ENCODE results near the gene SPIN2A. TPM values are rescaled to one million over a fixed set of nuclear protein-coding genes. Genes with fewer than 3 reads are reported as not detected.
"Not testable (repeated sequence)": the region's sequence is repeated elsewhere in the genome, so short reads cannot be mapped to it uniquely, and the experiment has no call there.

Gene SPIN2A
- total and polyA plus RNA-seq, 10 donors: 0.39 to 1.7 (median 0.64) TPM; not detected in 1

- no peaks in the 10 kb centered on the region for H3K27me3 ChIP-seq (replicated peaks in 1 of 7)
- H3K4me1 ChIP-seq: peaks cover 0 to 10% (median 4%) of the 10 kb centered on the region in 6 donors
- H3K27ac ChIP-seq: no peak overlapping the region
- H3K4me3 ChIP-seq: no peak overlapping the region
- peaks cover 0 to 5% (median 0%) of the 10 kb centered on the region in 6 donors for H3K36me3 ChIP-seq
- intact Hi-C loops (cut with DNase I; ENCODE audit: low total_unique reads): loop anchor here (10.0 kb wide), 1 partner anchor 795 kb away; the partner anchor contains the start of gene ZXDA
- no peaks in the 10 kb centered on the region for H3K9me3 ChIP-seq
- WGBS, 5 donors: 84 to 100% (median 88%) methylated on average over 1 of the region's 1 CpG
- DNase-seq: no peak
- no peak for TF ChIP-seq POLR2A (IDR thresholded peaks at IDR 0.05)
- no peak for TF ChIP-seq POLR2AphosphoS5 (IDR thresholded peaks at IDR 0.05)
- TF ChIP-seq, protein P1, sequence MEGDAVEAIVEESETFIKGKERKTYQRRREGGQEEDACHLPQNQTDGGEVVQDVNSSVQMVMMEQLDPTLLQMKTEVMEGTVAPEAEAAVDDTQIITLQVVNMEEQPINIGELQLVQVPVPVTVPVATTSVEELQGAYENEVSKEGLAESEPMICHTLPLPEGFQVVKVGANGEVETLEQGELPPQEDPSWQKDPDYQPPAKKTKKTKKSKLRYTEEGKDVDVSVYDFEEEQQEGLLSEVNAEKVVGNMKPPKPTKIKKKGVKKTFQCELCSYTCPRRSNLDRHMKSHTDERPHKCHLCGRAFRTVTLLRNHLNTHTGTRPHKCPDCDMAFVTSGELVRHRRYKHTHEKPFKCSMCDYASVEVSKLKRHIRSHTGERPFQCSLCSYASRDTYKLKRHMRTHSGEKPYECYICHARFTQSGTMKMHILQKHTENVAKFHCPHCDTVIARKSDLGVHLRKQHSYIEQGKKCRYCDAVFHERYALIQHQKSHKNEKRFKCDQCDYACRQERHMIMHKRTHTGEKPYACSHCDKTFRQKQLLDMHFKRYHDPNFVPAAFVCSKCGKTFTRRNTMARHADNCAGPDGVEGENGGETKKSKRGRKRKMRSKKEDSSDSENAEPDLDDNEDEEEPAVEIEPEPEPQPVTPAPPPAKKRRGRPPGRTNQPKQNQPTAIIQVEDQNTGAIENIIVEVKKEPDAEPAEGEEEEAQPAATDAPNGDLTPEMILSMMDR (IDR thresholded peaks at IDR 0.05 in 8 of 11, conservative IDR thresholded peaks at IDR 0.05 in 3 of 11): no peak
Observed at GRCh38 chrX:57119416-57119815, 17.8 kb downstream of the SPIN2A start.

DNA sequence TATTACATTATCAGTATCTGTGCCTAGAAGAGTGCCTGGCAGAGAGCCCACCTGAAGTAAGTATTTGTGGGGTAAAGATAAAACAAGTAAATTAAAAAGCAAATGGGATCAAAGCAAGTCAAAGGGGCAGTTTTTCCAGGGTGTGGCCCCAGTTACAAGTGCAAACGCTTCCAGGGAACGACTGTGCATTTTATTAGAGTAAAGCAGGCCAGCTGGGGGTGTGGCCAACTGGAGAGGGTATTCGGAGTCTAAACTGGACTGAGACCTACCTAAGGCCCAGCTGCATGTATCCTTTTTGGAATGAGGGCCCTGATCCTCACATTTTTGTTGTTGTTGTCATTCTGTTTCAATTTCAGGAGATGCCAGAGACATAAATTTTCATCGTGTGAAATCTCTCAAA is 19.6 kb downstream of the SPIN2A start:
- intact Hi-C loops (cut with DNase I; ENCODE audit: low total_unique reads): loop anchor here (10.0 kb wide), 1 partner anchor 797 kb away; the partner anchor contains the start of gene ZXDA
- not testable (repeated sequence) for H3K27ac ChIP-seq; H3K27me3 ChIP-seq (replicated peaks in 1 of 7); H3K36me3 ChIP-seq; H3K4me1 ChIP-seq; H3K4me3 ChIP-seq; DNase-seq; H3K9me3 ChIP-seq
- 37 to 85% (median 52%) methylated on average over 4 of the region's 4 CpGs for WGBS, 5 donors

- Histone ChIP-seq H3K27me3 (replicated peaks in 1 of 7) (no peaks in the 10 kb centered on the region), H3K4me1 (no peaks in the 10 kb centered on the region), H3K4me3 (no peak overlapping the region), H3K27ac (no peak overlapping the region), H3K36me3 (peaks cover 0 to 24% (median 0%) of the 10 kb centered on the region in 6 donors), H3K9me3 (peaks cover 0 to 21% (median 14%) of the 10 kb centered on the region in 8 donors)
- WGBS, 5 donors: 46 to 94% (median 64%) methylated on average over 2 of the region's 2 CpGs
- intact Hi-C loops (cut with DNase I; ENCODE audit: low total_unique reads): no loop called here
- TF ChIP-seq, protein P1 (IDR thresholded peaks at IDR 0.05 in 8 of 11, conservative IDR thresholded peaks at IDR 0.05 in 3 of 11): no peak
- TF ChIP-seq POLR2A (IDR thresholded peaks at IDR 0.05) (no peak), POLR2AphosphoS5 (IDR thresholded peaks at IDR 0.05) (no peak)
- no peak for DNase-seq
Observed at GRCh38 chrX:57104921-57105398, 32.2 kb downstream of the SPIN2A start.

DNA sequence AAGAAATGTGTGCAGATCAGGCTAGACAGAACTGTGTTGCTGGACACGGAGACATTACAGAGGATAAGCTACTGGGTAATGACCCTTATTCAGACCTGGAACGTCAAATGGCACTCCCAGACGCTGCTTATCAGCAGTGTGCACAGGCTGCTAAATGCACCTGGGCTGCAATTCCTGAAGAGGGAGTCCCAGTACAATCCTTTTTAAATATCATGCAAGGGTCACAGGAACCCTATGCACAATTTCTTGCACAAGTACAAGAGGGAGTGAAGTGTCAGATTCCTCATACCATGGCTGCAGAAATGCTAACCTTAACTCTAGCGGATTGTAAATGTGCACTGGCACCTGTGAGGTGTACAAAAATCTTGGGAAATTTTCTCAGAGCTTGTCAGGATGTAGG is 32.8 kb downstream of the SPIN2A start:
- intact Hi-C loops (cut with DNase I; ENCODE audit: low total_unique reads): no loop called here
- Histone ChIP-seq H3K4me1 (no peaks in the 10 kb centered on the region), H3K9me3 (peaks cover 0 to 26% (median 17%) of the 10 kb centered on the region in 8 donors), H3K27me3 (replicated peaks in 1 of 7) (no peaks in the 10 kb centered on the region), H3K36me3 (peaks cover 0 to 29% (median 0%) of the 10 kb centered on the region in 6 donors), H3K27ac (no peak overlapping the region), H3K4me3 (no peak overlapping the region)
- 58 to 94% (median 87%) methylated on average over 4 of the region's 4 CpGs for whole genome bisulfite sequencing, 5 donors
- TF ChIP-seq POLR2A (IDR thresholded peaks at IDR 0.05): no peak
- TF ChIP-seq, protein P1 (IDR thresholded peaks at IDR 0.05 in 8 of 11, conservative IDR thresholded peaks at IDR 0.05 in 3 of 11): no peak
- TF ChIP-seq POLR2AphosphoS5 (IDR thresholded peaks at IDR 0.05): no peak
- no peak for DNase-seq
